Esophagus muscularis mucosa (tissue), 4 donors: ENCODE data around the gene SLC36A4.

Source experiments
- EP300 ChIP-seq: sonication (generic); formaldehyde crosslinking; IDR thresholded peaks from one replicate; pipeline ENCODE4 v1.6.1; 2017; ENCODE audit warnings: antibody characterized with exemption
- POLR2A ChIP-seq: fragments of 450-650 bp; IDR thresholded peaks from one replicate; pipeline ENCODE4 v1.6.1; 2017; ENCODE audit warnings: antibody characterized with exemption, moderate library complexity, mild to moderate bottlenecking, low read depth
- POLR2AphosphoS5 ChIP-seq, 2 donors: sonication (generic); formaldehyde crosslinking; IDR thresholded peaks; one replicate each; pipeline ENCODE4 v1.6.1; 2017; ENCODE audit warnings: antibody characterized with exemption in 2 of 2
- TF ChIP-seq, protein P1 (sequence below), 3 experiments: fragments of 200-600 bp in 2 of 3; fragments of 450-650 bp in 1 of 3; sonication (generic) in 2 of 3; IDR thresholded peaks; one replicate each; pipeline ENCODE4 v1.5.1; 2017 to 2019; ENCODE audit warnings: antibody characterized with exemption in 3 of 3, mild to moderate bottlenecking in 2 of 3, moderate library complexity in 1 of 3

DNA sequence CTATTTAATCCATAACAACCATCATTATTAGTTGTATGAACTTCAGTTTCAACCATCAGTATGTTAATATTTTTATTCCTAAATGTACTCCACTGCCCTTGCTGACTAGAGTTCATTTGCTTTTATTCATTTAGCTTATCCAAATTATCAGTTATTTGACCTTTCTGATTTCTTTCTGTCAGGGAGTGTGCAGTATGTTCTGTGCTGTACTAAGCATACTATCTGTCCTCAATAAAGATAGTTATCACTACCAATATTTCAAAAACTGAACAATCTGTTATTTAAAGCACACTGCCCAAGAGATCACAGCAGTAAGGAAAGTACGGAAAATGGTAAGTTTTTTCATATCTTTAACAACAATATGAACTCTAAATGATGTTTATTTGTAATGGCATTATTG is 8.3 kb downstream of the SLC36A4 start:
- TF ChIP-seq, protein P1, sequence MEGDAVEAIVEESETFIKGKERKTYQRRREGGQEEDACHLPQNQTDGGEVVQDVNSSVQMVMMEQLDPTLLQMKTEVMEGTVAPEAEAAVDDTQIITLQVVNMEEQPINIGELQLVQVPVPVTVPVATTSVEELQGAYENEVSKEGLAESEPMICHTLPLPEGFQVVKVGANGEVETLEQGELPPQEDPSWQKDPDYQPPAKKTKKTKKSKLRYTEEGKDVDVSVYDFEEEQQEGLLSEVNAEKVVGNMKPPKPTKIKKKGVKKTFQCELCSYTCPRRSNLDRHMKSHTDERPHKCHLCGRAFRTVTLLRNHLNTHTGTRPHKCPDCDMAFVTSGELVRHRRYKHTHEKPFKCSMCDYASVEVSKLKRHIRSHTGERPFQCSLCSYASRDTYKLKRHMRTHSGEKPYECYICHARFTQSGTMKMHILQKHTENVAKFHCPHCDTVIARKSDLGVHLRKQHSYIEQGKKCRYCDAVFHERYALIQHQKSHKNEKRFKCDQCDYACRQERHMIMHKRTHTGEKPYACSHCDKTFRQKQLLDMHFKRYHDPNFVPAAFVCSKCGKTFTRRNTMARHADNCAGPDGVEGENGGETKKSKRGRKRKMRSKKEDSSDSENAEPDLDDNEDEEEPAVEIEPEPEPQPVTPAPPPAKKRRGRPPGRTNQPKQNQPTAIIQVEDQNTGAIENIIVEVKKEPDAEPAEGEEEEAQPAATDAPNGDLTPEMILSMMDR (IDR thresholded peaks at IDR 0.05): no peak
- TF ChIP-seq POLR2A (no peak), POLR2AphosphoS5 (IDR thresholded peaks at IDR 0.05) (no peak), EP300 (no peak)
